Trophoblast cell (in vitro differentiated cells and primary cell): ENCODE measurements around the gene ZFTA.

Source experiments
- DNase-seq, 2 donors: peaks; one replicate each; pipeline ENCODE4 v3.0.0-alpha.2; 2016
- H2AFZ ChIP-seq: 2 replicates; pipeline ENCODE4 v1.6.1; 2013; ENCODE audit warnings: low read length, moderate library complexity, mild to moderate bottlenecking; ENCODE audit not compliant: insufficient read depth, poor library complexity
- H2AK5ac ChIP-seq: 2 replicates; pipeline ENCODE4 v1.6.1; 2013; ENCODE audit warnings: mild to moderate bottlenecking, low read length
- H2BK120ac ChIP-seq: 2 replicates; pipeline ENCODE4 v1.6.1; 2013; ENCODE audit warnings: low read length, mild to moderate bottlenecking, moderate library complexity; ENCODE audit not compliant: insufficient read depth, poor library complexity
- H2BK12ac ChIP-seq: 2 replicates; pipeline ENCODE4 v1.6.1; 2013; ENCODE audit warnings: mild to moderate bottlenecking, low read length, moderate library complexity
- H2BK5ac ChIP-seq: 2 replicates; pipeline ENCODE4 v1.6.1; 2013; ENCODE audit warnings: low read length, low read depth, moderate library complexity, mild to moderate bottlenecking; ENCODE audit not compliant: poor library complexity
- H3K14ac ChIP-seq: 2 replicates; pipeline ENCODE4 v1.6.1; 2013; ENCODE audit warnings: mild to moderate bottlenecking, low read length
- H3K18ac ChIP-seq: 2 replicates; pipeline ENCODE4 v1.6.1; 2013; ENCODE audit warnings: mild to moderate bottlenecking, low read length
- H3K23ac ChIP-seq: 2 replicates; pipeline ENCODE4 v1.6.1; 2013; ENCODE audit warnings: low read length
- H3K27ac ChIP-seq: 2 replicates; pipeline ENCODE4 v1.5.1; 2013; ENCODE audit warnings: low read depth, mild to moderate bottlenecking, inconsistent platforms, low read length, moderate library complexity
- H3K27me3 ChIP-seq: 2 replicates; pipeline ENCODE4 v1.6.1; 2013; ENCODE audit warnings: inconsistent platforms, mild to moderate bottlenecking, low read length, moderate library complexity; ENCODE audit not compliant: insufficient read depth
- H3K36me3 ChIP-seq, 2 experiments: 1 replicate in 1 of 2; 2 replicates in 1 of 2; pipeline ENCODE4 v1.6.1; 2013; ENCODE audit warnings: low read length in 2 of 2, mild to moderate bottlenecking in 2 of 2, moderate library complexity in 1 of 2; ENCODE audit not compliant: insufficient read depth in 2 of 2, control insufficient read depth in 1 of 2
- H3K4ac ChIP-seq: 2 replicates; pipeline ENCODE4 v1.6.1; 2013; ENCODE audit warnings: low read depth, mild to moderate bottlenecking, low read length, moderate library complexity
- H3K4me1 ChIP-seq, 2 experiments: 1 replicate in 1 of 2; 2 replicates in 1 of 2; pipeline ENCODE4 v1.6.1; 2013; ENCODE audit warnings: low read length in 2 of 2, mild to moderate bottlenecking in 2 of 2, moderate library complexity in 1 of 2; ENCODE audit not compliant: insufficient read depth in 2 of 2, control insufficient read depth in 1 of 2
- H3K4me2 ChIP-seq: 2 replicates; pipeline ENCODE4 v1.6.1; 2013; ENCODE audit warnings: inconsistent platforms, mild to moderate bottlenecking, low read length, moderate library complexity
- H3K4me3 ChIP-seq: 2 replicates; pipeline ENCODE4 v1.5.1; 2013; ENCODE audit warnings: mild to moderate bottlenecking, low read depth, low read length, inconsistent platforms
- H3K79me1 ChIP-seq: one replicate; pipeline ENCODE4 v1.6.1; 2013; ENCODE audit warnings: low read length
- H3K79me2 ChIP-seq: 2 replicates; pipeline ENCODE4 v1.6.1; 2013; ENCODE audit warnings: low read length, mild to moderate bottlenecking; ENCODE audit not compliant: control insufficient read depth, insufficient read depth, poor library complexity
- H3K9ac ChIP-seq: 2 replicates; pipeline ENCODE4 v1.6.1; 2013; ENCODE audit warnings: mild to moderate bottlenecking, low read length
- H3K9me3 ChIP-seq: 2 replicates; pipeline ENCODE4 v1.6.1; 2013; ENCODE audit warnings: low read depth, mild to moderate bottlenecking, control low read depth, inconsistent platforms, low read length; ENCODE audit not compliant: insufficient read depth
- H4K12ac ChIP-seq: 2 replicates; pipeline ENCODE4 v1.6.1; 2013; ENCODE audit warnings: low read depth, mild to moderate bottlenecking, low read length, moderate library complexity
- H4K8ac ChIP-seq: 2 replicates; pipeline ENCODE4 v1.6.1; 2013; ENCODE audit warnings: low read depth, mild to moderate bottlenecking, low read length, moderate library complexity
- H4K91ac ChIP-seq: one replicate; pipeline ENCODE4 v1.6.1; 2013; ENCODE audit warnings: low read depth, mild to moderate bottlenecking, low read length, moderate library complexity
- WGBS: extraction: QIAGEN DNeasy Blood & Tissue Kit; methylation state at CpG from one replicate; pipeline ENCODE4 v1.1.7; 2013; ENCODE audit warnings: missing lambda C conversion rate; ENCODE audit not compliant: insufficient read length, insufficient coverage; ENCODE audit errors: extremely low coverage; 5-methylcytosine and 5-hydroxymethylcytosine counted together

Gene ZFTA

DNA sequence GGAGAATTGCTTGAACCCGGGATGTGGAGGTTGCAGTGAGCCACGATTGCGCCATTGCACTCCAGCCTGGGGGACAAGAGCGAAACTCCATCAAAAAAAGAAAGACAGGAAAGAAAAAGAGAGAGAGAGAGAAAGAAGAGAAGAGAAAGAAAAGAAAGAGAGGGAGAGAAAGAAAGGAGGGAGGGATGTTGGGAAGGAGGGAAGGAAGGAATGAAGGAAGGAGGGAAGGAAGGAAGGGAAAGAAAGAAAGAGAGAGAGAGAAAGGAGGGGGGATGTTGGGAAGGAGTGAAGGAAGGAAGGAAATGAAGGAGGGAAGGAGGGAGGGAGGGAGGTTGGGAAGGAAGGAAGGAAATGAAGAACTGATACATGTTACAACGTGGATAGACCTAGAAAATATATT lies 32.3 kb upstream of the ZFTA start:
- H3K4me3 ChIP-seq = no peak overlapping the region
- no peaks in the 10 kb centered on the region for H3K79me2 ChIP-seq

DNA sequence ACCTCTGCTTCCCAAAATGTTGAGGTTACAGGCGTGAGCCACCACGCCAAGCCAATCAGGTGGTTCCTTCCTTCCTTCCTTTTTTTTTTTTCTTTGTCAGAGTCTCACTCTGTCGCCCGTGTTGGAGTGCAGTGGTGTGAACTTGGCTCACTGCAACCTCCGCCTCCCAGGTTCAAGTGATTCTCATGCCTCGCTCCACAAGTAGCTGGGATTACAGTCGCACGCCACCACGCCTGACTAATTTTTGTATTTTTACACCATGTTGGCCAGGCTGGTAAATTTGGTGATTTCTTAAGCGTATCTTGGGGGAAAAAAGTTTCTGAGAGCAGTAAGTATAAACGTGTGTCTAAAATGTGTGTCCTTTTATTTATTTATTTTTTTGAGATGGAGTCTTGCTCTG lies 26.5 kb upstream of the ZFTA start:
- Histone ChIP-seq H2AFZ (no peak overlapping the region), H2BK5ac (no peak overlapping the region), H3K4me2 (no peak overlapping the region), H3K4ac (no peak overlapping the region), H2BK12ac (no peak overlapping the region), H3K18ac (no peak overlapping the region), H3K79me1 (no peaks in the 10 kb centered on the region), H3K4me1 (no peaks in the 10 kb centered on the region), H3K79me2 (no peaks in the 10 kb centered on the region), H3K9me3 (peaks cover 6% of the 10 kb centered on the region), H3K27me3 (no peaks in the 10 kb centered on the region), H2AK5ac (no peak overlapping the region), H3K9ac (no peak overlapping the region), H4K12ac (no peak overlapping the region), H4K8ac (no peak overlapping the region), H4K91ac (no peak overlapping the region), H2BK120ac (no peak overlapping the region), H3K4me3 (no peak overlapping the region), H3K36me3 (no peaks in the 10 kb centered on the region), H3K23ac (no peak overlapping the region), H3K14ac (no peak overlapping the region), H3K27ac (no peak overlapping the region)
- no CpG with 5 or more reads among the region's 11 CpGs for WGBS
- no peak for DNase-seq

More for the DNA sequence above, 32.3 kb upstream of the ZFTA start:
- Histone ChIP-seq H2BK120ac (no peak overlapping the region), H4K12ac (no peak overlapping the region), H3K4me1 (peaks cover 13 to 19% of the 10 kb centered on the region in 2 experiments), H2BK12ac (no peak overlapping the region), H3K14ac (no peak overlapping the region), H3K23ac (no peak overlapping the region), H3K18ac (no peak overlapping the region), H3K4ac (no peak overlapping the region), H3K4me2 (no peak overlapping the region), H2BK5ac (no peak overlapping the region), H3K27ac (no peak overlapping the region), H3K79me1 (peaks cover 7% of the 10 kb centered on the region), H3K9me3 (no peaks in the 10 kb centered on the region), H2AFZ (no peak overlapping the region), H3K27me3 (no peaks in the 10 kb centered on the region), H3K9ac (no peak overlapping the region), H4K8ac (no peak overlapping the region), H3K36me3 (no peaks in the 10 kb centered on the region), H2AK5ac (no peak overlapping the region), H4K91ac (no peak overlapping the region)
- whole genome bisulfite sequencing = no CpG with 5 or more reads among the region's 5 CpGs
- DNase-seq = no peak

DNA sequence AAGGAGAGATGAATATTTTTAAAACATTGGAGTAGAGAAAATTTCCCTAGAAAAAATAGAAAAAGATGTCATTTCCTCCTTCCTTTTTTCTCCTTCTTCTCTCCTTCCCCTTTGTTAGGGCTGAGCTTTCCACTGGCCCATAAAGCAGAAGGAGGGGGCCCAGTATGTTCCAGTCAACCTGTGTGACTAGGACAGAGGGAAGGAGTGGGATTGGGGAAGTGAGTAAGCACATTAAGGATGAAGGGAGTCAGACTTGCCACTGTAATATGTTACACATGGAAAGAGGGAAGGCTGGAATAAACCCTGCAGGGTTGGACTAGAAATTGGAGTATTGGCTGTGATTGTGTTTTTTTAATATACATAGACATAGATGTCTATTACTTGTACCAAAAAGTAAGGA lies 24.6 kb upstream of the ZFTA start:
- no peak overlapping the region for H2BK120ac ChIP-seq
- no peak overlapping the region for H2BK12ac ChIP-seq
- no peak overlapping the region for H3K18ac ChIP-seq
- H3K4me3 ChIP-seq = no peak overlapping the region
- no peak overlapping the region for H3K27ac ChIP-seq
- H3K4me2 ChIP-seq = no peak overlapping the region
- H3K79me2 ChIP-seq = no peaks in the 10 kb centered on the region
- no peak overlapping the region for H2AFZ ChIP-seq
- peaks cover 6% of the 10 kb centered on the region for H3K9me3 ChIP-seq
- H4K8ac ChIP-seq = no peak overlapping the region
- no peak overlapping the region for H3K4ac ChIP-seq
- H4K91ac ChIP-seq = no peak overlapping the region
- H2AK5ac ChIP-seq = no peak overlapping the region
- no peaks in the 10 kb centered on the region for H3K36me3 ChIP-seq
- no peak overlapping the region for H2BK5ac ChIP-seq
- H3K79me1 ChIP-seq = no peaks in the 10 kb centered on the region
- H4K12ac ChIP-seq = no peak overlapping the region
- H3K4me1 ChIP-seq = no peaks in the 10 kb centered on the region
- H3K9ac ChIP-seq = no peak overlapping the region
- H3K27me3 ChIP-seq = no peaks in the 10 kb centered on the region
- H3K23ac ChIP-seq = no peak overlapping the region
- DNase-seq = no peak
- H3K14ac ChIP-seq = no peak overlapping the region

DNA sequence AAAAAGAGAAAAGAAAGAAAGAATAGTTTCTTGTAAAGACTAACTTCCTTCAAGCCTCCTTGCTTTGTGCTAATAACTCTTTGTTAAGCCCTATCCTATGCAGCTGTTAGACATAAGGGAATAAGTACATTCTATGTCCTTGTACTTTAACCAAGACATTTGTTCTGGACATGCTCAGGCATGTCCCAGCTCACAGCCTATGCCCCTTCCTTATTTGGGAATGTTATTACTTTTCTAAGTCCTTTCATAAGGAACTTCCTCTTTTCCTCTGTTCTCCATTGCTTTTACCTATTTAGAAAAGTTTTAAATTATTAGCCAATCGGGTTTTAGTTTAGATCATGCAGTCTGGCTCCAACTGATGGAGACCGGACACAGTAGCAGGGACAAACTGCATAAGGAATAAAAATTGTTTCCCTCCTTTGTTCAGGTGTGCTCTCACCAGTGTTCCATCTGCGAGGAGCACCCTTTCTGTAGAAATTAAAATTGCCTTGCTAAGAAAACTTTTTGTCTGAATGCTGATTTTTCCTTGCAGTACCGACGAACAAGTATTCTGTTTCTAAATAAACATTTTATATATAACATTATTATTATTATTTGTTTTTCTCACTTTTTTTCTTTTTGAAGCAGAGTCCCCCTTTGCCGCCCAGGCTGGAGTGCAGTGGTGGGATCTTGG lies 23.1 kb upstream of the ZFTA start:
- H3K4me3 ChIP-seq = no peak overlapping the region
- H3K4me2 ChIP-seq = no peak overlapping the region
- no peak overlapping the region for H3K9ac ChIP-seq
- no peak overlapping the region for H3K14ac ChIP-seq
- WGBS = no CpG with 5 or more reads among the region's 6 CpGs
- H2BK12ac ChIP-seq = no peak overlapping the region
- H3K4me1 ChIP-seq = no peaks in the 10 kb centered on the region
- no peak overlapping the region for H2BK5ac ChIP-seq
- H3K18ac ChIP-seq = no peak overlapping the region
- no peak overlapping the region for H3K23ac ChIP-seq
- H3K27ac ChIP-seq = no peak overlapping the region
- no peak for DNase-seq
- peak overlapping the region; percentile 47 for H4K91ac ChIP-seq
- H3K27me3 ChIP-seq = no peaks in the 10 kb centered on the region
- no peaks in the 10 kb centered on the region for H3K79me1 ChIP-seq
- H4K12ac ChIP-seq = no peak overlapping the region
- no peaks in the 10 kb centered on the region for H3K79me2 ChIP-seq
- no peak overlapping the region for H2AFZ ChIP-seq
- H3K36me3 ChIP-seq = no peaks in the 10 kb centered on the region
- peaks cover 6% of the 10 kb centered on the region for H3K9me3 ChIP-seq
- no peak overlapping the region for H4K8ac ChIP-seq
- no peak overlapping the region for H2BK120ac ChIP-seq
- H3K4ac ChIP-seq = no peak overlapping the region
- no peak overlapping the region for H2AK5ac ChIP-seq
